CD8-positive, alpha-beta memory T cell (primary cell): Measurements from ENCODE around the gene GMPR2. TPM values are rescaled to one million over a fixed set of nuclear protein-coding genes. Genes with fewer than 3 reads are reported as not detected.

Source experiments
- CTCF ChIA-PET: fragments of 350-600 bp; sonication (Branson Sonifier 250); formaldehyde crosslinking; loops from one replicate; lab custom pipeline; 2021; ENCODE audit warnings: antibody characterized with exemption; lab: Charles Lee
- POLR2A ChIA-PET: fragments of 350-600 bp; sonication (Branson Sonifier 250); formaldehyde crosslinking; loops from one replicate; lab custom pipeline; 2021; ENCODE audit warnings: antibody characterized with exemption; lab: Charles Lee
- DNase-seq, 5 donors: peaks; one replicate each; pipeline versions ENCODE4 v3.0.0 to v3.0.0-alpha.2; 2020 to 2022; ENCODE audit warnings: mixed read lengths in 1 of 5
- H3K27ac ChIP-seq: one replicate; pipeline ENCODE4 v1.7.0; 2013; ENCODE audit warnings: low read depth, mild to moderate bottlenecking, low read length, moderate library complexity
- H3K27me3 ChIP-seq: 2 replicates; pipeline ENCODE4 v1.7.0; 2013; ENCODE audit warnings: low read length, mild to moderate bottlenecking; ENCODE audit not compliant: insufficient read depth, poor library complexity, severe bottlenecking
- H3K36me3 ChIP-seq: 2 replicates; pipeline ENCODE4 v1.7.0; 2013; ENCODE audit warnings: mild to moderate bottlenecking, low read length, moderate library complexity; ENCODE audit not compliant: insufficient read depth
- H3K4me1 ChIP-seq: 2 replicates; pipeline ENCODE4 v1.7.0; 2013; ENCODE audit warnings: mild to moderate bottlenecking, low read length, moderate library complexity; ENCODE audit not compliant: insufficient read depth
- H3K4me3 ChIP-seq: 2 replicates; pipeline ENCODE4 v1.7.0; 2013; ENCODE audit warnings: mild to moderate bottlenecking, low read length
- H3K9me3 ChIP-seq: 2 replicates; pipeline ENCODE4 v1.7.0; 2013; ENCODE audit warnings: mild to moderate bottlenecking, low read length
- H3K27ac Mint-ChIP-seq, 8 donors: one replicate each; pipeline ENCODE4 v1.8.0; 2020 to 2021; ENCODE audit warnings: mixed read lengths in 8 of 8, mild to moderate bottlenecking in 6 of 8, inconsistent platforms in 3 of 8, moderate library complexity in 3 of 8
- H3K27me3 Mint-ChIP-seq, 2 donors: one replicate each; pipeline ENCODE4 v1.8.0; 2020 to 2021; ENCODE audit warnings: mixed read lengths in 2 of 2, mild to moderate bottlenecking in 1 of 2, moderate library complexity in 1 of 2
- H3K36me3 Mint-ChIP-seq, 3 donors: one replicate each; pipeline ENCODE4 v1.8.0; 2020 to 2021; ENCODE audit warnings: mixed read lengths in 3 of 3, inconsistent platforms in 1 of 3, mild to moderate bottlenecking in 1 of 3
- H3K4me1 Mint-ChIP-seq, 3 donors: one replicate each; pipeline ENCODE4 v1.8.0; 2020 to 2021; ENCODE audit warnings: mixed read lengths in 3 of 3, inconsistent platforms in 1 of 3, mild to moderate bottlenecking in 1 of 3
- H3K4me3 Mint-ChIP-seq, 7 donors: one replicate each; pipeline ENCODE4 v1.8.0; 2020 to 2021; ENCODE audit warnings: mixed read lengths in 7 of 7, mild to moderate bottlenecking in 6 of 7, moderate library complexity in 4 of 7, inconsistent platforms in 2 of 7
- H3K9me3 Mint-ChIP-seq, 5 donors: one replicate each; pipeline ENCODE4 v1.8.0; 2020 to 2022; ENCODE audit warnings: mixed read lengths in 5 of 5, mild to moderate bottlenecking in 3 of 5, moderate library complexity in 2 of 5, inconsistent platforms in 1 of 5
- polyA plus RNA-seq: library from polyadenylated mRNA; unstranded; fragments of 300-500 nt; fragmentation: Illumina TruSeq; gene quantifications from one replicate; pipeline ENCODE4 v1.2.3, GENCODE V29; 2021
- total RNA-seq, 2 experiments: library from RNA; stranded (reverse); gene quantifications; one replicate each; pipeline ENCODE4 v1.2.3, GENCODE V29; 2021

The GMPR2 gene
- total and polyA plus RNA-seq, 3 experiments from 2014 or later = 43.6 to 96.8 (median 48.6) TPM

GRCh38 chr14:24255438-24255837 is 22.7 kb downstream of the GMPR2 start:
- POLR2A ChIA-PET = no interaction called here
- no peaks in the 10 kb centered on the region for H3K9me3 ChIP-seq
- Mint-ChIP-seq H3K27ac (no peak overlapping the region), H3K9me3 (no peaks in the 10 kb centered on the region), H3K27me3 (no peaks in the 10 kb centered on the region), H3K4me3 (no peak overlapping the region), H3K36me3 (peaks cover 0 to 48% (median 3%) of the 10 kb centered on the region in 3 donors), H3K4me1 (no peaks in the 10 kb centered on the region)
- no peaks in the 10 kb centered on the region for H3K4me1 ChIP-seq
- no peaks in the 10 kb centered on the region for H3K27me3 ChIP-seq
- H3K27ac ChIP-seq = no peak overlapping the region
- CTCF ChIA-PET = no interaction called here
- no peak overlapping the region for H3K4me3 ChIP-seq
- DNase-seq = no peak
- peaks cover 7% of the 10 kb centered on the region for H3K36me3 ChIP-seq

GRCh38 chr14:24255931-24256711 is 23.4 kb downstream of the GMPR2 start:
- POLR2A ChIA-PET = interaction anchor here (1.2 kb wide), 1 partner anchor 15 kb away, joined by 3 read pairs; no protein-coding TSS in a partner anchor
- no peaks in the 10 kb centered on the region for H3K9me3 Mint-ChIP-seq

GRCh38 chr14:24256960-24257359 is 24.2 kb downstream of the GMPR2 start:
- Mint-ChIP-seq H3K4me3 (no peak overlapping the region), H3K27ac (no peak overlapping the region), H3K36me3 (peaks cover 0 to 50% (median 3%) of the 10 kb centered on the region in 3 donors), H3K9me3 (no peaks in the 10 kb centered on the region), H3K4me1 (no peaks in the 10 kb centered on the region), H3K27me3 (no peaks in the 10 kb centered on the region)
- Histone ChIP-seq H3K4me3 (no peak overlapping the region), H3K9me3 (no peaks in the 10 kb centered on the region), H3K27ac (no peak overlapping the region), H3K27me3 (no peaks in the 10 kb centered on the region), H3K4me1 (no peaks in the 10 kb centered on the region), H3K36me3 (peaks cover 7% of the 10 kb centered on the region)
- DNase-seq = no peak
- ChIA-PET POLR2A (interaction anchor here (1.2 kb wide), 1 partner anchor 14 kb away, joined by 3 read pairs; no protein-coding TSS in a partner anchor), CTCF (interaction anchor here (0.9 kb wide), 1 partner anchor 175 kb away, joined by 3 read pairs; no protein-coding TSS in a partner anchor)

More at GRCh38 chr14:24255931-24256711, 23.4 kb downstream of the GMPR2 start:
- CTCF ChIA-PET = no interaction called here
- Mint-ChIP-seq H3K27ac (peak overlapping the region in 1 of 8 donors; percentile 14), H3K4me3 (no peak overlapping the region), H3K4me1 (no peaks in the 10 kb centered on the region), H3K27me3 (no peaks in the 10 kb centered on the region), H3K36me3 (peaks cover 0 to 54% (median 5%) of the 10 kb centered on the region in 3 donors)
- H3K27me3 ChIP-seq = no peaks in the 10 kb centered on the region
- no peak for DNase-seq
- H3K27ac ChIP-seq = no peak overlapping the region
- H3K4me1 ChIP-seq = no peaks in the 10 kb centered on the region
- H3K4me3 ChIP-seq = no peak overlapping the region
- no peaks in the 10 kb centered on the region for H3K9me3 ChIP-seq
- H3K36me3 ChIP-seq = peaks cover 7% of the 10 kb centered on the region

- no peaks in the 10 kb centered on the region for H3K9me3 Mint-ChIP-seq
- ChIA-PET CTCF (no interaction called here), POLR2A (no interaction called here)
- H3K4me3 Mint-ChIP-seq = no peak overlapping the region
- Histone ChIP-seq H3K27me3 (no peaks in the 10 kb centered on the region), H3K4me1 (no peaks in the 10 kb centered on the region), H3K36me3 (peaks cover 7% of the 10 kb centered on the region), H3K4me3 (no peak overlapping the region), H3K9me3 (no peaks in the 10 kb centered on the region), H3K27ac (no peak overlapping the region)
- H3K36me3 Mint-ChIP-seq = peaks cover 0 to 52% (median 6%) of the 10 kb centered on the region in 3 donors
- H3K27ac Mint-ChIP-seq = no peak overlapping the region
- no peak for DNase-seq
- H3K4me1 Mint-ChIP-seq = no peaks in the 10 kb centered on the region
- no peaks in the 10 kb centered on the region for H3K27me3 Mint-ChIP-seq
Measured at GRCh38 chr14:24258119-24258518, 25.4 kb downstream of the GMPR2 start.

- Mint-ChIP-seq H3K27me3 (no peaks in the 10 kb centered on the region), H3K4me1 (no peaks in the 10 kb centered on the region), H3K4me3 (no peak overlapping the region), H3K27ac (peak overlapping the region in 1 of 8 donors; percentile 36), H3K9me3 (no peaks in the 10 kb centered on the region), H3K36me3 (peaks cover 0 to 50% (median 6%) of the 10 kb centered on the region in 3 donors)
- H3K4me1 ChIP-seq = no peaks in the 10 kb centered on the region
- H3K27ac ChIP-seq = no peak overlapping the region
- H3K36me3 ChIP-seq = peaks cover 7% of the 10 kb centered on the region
- no peak overlapping the region for H3K4me3 ChIP-seq
- POLR2A ChIA-PET = no interaction called here
- no peaks in the 10 kb centered on the region for H3K9me3 ChIP-seq
- H3K27me3 ChIP-seq = no peaks in the 10 kb centered on the region
- CTCF ChIA-PET = interaction anchor here (0.6 kb wide), 1 partner anchor 49 kb away, joined by 3 read pairs; the partner anchor contains the start of gene CIDEB
- DNase-seq = no peak
Measured at GRCh38 chr14:24258548-24259265, 26.0 kb downstream of the GMPR2 start.

GRCh38 chr14:24259282-24260025 is 26.7 kb downstream of the GMPR2 start:
- Histone ChIP-seq H3K9me3 (no peaks in the 10 kb centered on the region), H3K4me1 (no peaks in the 10 kb centered on the region)

GRCh38 chr14:24260026-24260779 is 27.5 kb downstream of the GMPR2 start:
- no peaks in the 10 kb centered on the region for H3K27me3 ChIP-seq
- H3K36me3 Mint-ChIP-seq = peaks cover 0 to 45% (median 4%) of the 10 kb centered on the region in 3 donors
- H3K36me3 ChIP-seq = peaks cover 3% of the 10 kb centered on the region
- no peak overlapping the region for H3K4me3 ChIP-seq
- no peaks in the 10 kb centered on the region for H3K4me1 Mint-ChIP-seq
- no peak for DNase-seq
- CTCF ChIA-PET = no interaction called here
- POLR2A ChIA-PET = no interaction called here
- H3K27ac Mint-ChIP-seq = peak overlapping the region in 2 of 8 donors; percentile 57 to 63
- H3K9me3 Mint-ChIP-seq = no peaks in the 10 kb centered on the region
- H3K27me3 Mint-ChIP-seq = no peaks in the 10 kb centered on the region
- no peaks in the 10 kb centered on the region for H3K9me3 ChIP-seq
- H3K27ac ChIP-seq = no peak overlapping the region
- no peaks in the 10 kb centered on the region for H3K4me1 ChIP-seq
- no peak overlapping the region for H3K4me3 Mint-ChIP-seq

More at GRCh38 chr14:24259282-24260025, 26.7 kb downstream of the GMPR2 start:
- no peaks in the 10 kb centered on the region for H3K4me1 Mint-ChIP-seq
- H3K4me3 ChIP-seq = no peak overlapping the region
- ChIA-PET CTCF (no interaction called here), POLR2A (no interaction called here)
- no peak overlapping the region for H3K4me3 Mint-ChIP-seq
- DNase-seq = no peak
- no peak overlapping the region for H3K27ac ChIP-seq
- H3K27me3 ChIP-seq = no peaks in the 10 kb centered on the region
- H3K9me3 Mint-ChIP-seq = no peaks in the 10 kb centered on the region
- H3K27ac Mint-ChIP-seq = peak overlapping the region in 2 of 8 donors; percentile 57 to 63
- peaks cover 0 to 43% (median 4%) of the 10 kb centered on the region in 3 donors for H3K36me3 Mint-ChIP-seq
- peaks cover 7% of the 10 kb centered on the region for H3K36me3 ChIP-seq
- no peaks in the 10 kb centered on the region for H3K27me3 Mint-ChIP-seq
